C4-2B (cell line): ENCODE results near the gene SLC24A1.

Source experiments
- ZFX ChIP-seq: fragments of 450-650 bp; IDR thresholded peaks from 2 replicates; pipeline ENCODE4 v1.6.1; 2017
- TF ChIP-seq, protein P1 (sequence below): fragments of 450-650 bp; conservative IDR thresholded peaks from 2 replicates; pipeline ENCODE4 v1.5.1; 2017; ENCODE audit warnings: mild to moderate bottlenecking

- TF ChIP-seq, protein P1, sequence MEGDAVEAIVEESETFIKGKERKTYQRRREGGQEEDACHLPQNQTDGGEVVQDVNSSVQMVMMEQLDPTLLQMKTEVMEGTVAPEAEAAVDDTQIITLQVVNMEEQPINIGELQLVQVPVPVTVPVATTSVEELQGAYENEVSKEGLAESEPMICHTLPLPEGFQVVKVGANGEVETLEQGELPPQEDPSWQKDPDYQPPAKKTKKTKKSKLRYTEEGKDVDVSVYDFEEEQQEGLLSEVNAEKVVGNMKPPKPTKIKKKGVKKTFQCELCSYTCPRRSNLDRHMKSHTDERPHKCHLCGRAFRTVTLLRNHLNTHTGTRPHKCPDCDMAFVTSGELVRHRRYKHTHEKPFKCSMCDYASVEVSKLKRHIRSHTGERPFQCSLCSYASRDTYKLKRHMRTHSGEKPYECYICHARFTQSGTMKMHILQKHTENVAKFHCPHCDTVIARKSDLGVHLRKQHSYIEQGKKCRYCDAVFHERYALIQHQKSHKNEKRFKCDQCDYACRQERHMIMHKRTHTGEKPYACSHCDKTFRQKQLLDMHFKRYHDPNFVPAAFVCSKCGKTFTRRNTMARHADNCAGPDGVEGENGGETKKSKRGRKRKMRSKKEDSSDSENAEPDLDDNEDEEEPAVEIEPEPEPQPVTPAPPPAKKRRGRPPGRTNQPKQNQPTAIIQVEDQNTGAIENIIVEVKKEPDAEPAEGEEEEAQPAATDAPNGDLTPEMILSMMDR = no peak
- TF ChIP-seq ZFX = no peak
Measured at GRCh38 chr15:65642594-65642993, 20.9 kb downstream of the SLC24A1 start.
